B cell (primary cell): ENCODE results near the gene NPFFR1.

ENCODE experiments used
- EZH2 ChIP-seq: IDR thresholded peaks from 2 replicates; pipeline ENCODE4 v1.6.1; 2012; ENCODE audit warnings: borderline replicate concordance, low read depth, mild to moderate bottlenecking, moderate library complexity, low read length; ENCODE audit not compliant: insufficient read depth, poor library complexity, severe bottlenecking
- TF ChIP-seq, protein P1 (sequence below): fragments of 200-600 bp; IDR thresholded peaks from one replicate; pipeline ENCODE4 v1.8.0; 2022; ENCODE audit warnings: antibody characterized with exemption, mild to moderate bottlenecking

DNA sequence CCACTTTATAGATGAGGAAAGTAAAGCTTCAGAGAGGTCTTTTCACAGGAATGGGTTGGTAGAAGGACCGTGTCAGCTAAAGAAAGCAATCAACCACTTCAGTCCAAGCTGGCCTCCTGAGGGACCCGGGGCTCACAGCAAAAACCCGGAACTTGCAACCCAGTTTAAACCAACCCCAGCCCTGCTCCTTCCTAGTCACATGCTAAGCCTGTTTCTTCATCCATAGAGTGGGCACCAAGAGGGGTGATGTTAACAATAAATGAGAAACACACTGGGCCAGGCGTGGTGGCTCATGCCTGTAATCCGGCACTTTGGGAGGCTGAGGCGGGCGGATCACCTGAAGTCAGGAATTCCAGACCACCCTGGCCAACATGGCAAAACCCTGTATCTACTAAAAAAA is 12.1 kb upstream of the NPFFR1 start:
- TF ChIP-seq, protein P1, sequence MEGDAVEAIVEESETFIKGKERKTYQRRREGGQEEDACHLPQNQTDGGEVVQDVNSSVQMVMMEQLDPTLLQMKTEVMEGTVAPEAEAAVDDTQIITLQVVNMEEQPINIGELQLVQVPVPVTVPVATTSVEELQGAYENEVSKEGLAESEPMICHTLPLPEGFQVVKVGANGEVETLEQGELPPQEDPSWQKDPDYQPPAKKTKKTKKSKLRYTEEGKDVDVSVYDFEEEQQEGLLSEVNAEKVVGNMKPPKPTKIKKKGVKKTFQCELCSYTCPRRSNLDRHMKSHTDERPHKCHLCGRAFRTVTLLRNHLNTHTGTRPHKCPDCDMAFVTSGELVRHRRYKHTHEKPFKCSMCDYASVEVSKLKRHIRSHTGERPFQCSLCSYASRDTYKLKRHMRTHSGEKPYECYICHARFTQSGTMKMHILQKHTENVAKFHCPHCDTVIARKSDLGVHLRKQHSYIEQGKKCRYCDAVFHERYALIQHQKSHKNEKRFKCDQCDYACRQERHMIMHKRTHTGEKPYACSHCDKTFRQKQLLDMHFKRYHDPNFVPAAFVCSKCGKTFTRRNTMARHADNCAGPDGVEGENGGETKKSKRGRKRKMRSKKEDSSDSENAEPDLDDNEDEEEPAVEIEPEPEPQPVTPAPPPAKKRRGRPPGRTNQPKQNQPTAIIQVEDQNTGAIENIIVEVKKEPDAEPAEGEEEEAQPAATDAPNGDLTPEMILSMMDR = no peak
- no peak for TF ChIP-seq EZH2
